Breast epithelium (tissue), 3 donors: ENCODE data around the gene CRHBP.

ENCODE experiments used
- POLR2A ChIP-seq: fragments of 450-650 bp; IDR thresholded peaks from one replicate; pipeline ENCODE4 v1.6.1; 2016; ENCODE audit warnings: antibody characterized with exemption, mild to moderate bottlenecking, moderate library complexity
- TF ChIP-seq, protein P1 (sequence below), 3 donors: fragments of 450-650 bp; IDR thresholded peaks; one replicate each; pipeline ENCODE4 v1.5.1; 2016 to 2017; ENCODE audit warnings: antibody characterized with exemption in 3 of 3, mild to moderate bottlenecking in 3 of 3, moderate library complexity in 3 of 3

DNA sequence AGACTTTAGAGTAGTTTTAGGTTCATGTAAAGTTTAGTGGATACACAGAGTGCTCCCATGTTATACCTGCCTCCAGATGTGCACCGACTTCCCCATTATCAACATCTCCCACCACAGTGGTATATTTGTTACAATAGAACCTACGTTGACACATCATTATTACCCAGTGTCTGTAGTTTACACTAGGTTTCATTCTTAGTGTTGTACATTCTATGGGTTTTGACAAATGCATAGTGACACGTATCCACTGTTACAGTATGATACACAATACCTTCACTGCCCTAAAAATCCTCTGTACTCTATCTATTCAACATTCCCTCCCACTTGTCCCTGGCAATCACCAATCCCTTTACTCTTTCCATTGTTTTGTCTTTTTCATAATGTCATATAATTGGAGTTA is 34.3 kb upstream of the CRHBP start:
- TF ChIP-seq POLR2A: no peak
- TF ChIP-seq, protein P1, sequence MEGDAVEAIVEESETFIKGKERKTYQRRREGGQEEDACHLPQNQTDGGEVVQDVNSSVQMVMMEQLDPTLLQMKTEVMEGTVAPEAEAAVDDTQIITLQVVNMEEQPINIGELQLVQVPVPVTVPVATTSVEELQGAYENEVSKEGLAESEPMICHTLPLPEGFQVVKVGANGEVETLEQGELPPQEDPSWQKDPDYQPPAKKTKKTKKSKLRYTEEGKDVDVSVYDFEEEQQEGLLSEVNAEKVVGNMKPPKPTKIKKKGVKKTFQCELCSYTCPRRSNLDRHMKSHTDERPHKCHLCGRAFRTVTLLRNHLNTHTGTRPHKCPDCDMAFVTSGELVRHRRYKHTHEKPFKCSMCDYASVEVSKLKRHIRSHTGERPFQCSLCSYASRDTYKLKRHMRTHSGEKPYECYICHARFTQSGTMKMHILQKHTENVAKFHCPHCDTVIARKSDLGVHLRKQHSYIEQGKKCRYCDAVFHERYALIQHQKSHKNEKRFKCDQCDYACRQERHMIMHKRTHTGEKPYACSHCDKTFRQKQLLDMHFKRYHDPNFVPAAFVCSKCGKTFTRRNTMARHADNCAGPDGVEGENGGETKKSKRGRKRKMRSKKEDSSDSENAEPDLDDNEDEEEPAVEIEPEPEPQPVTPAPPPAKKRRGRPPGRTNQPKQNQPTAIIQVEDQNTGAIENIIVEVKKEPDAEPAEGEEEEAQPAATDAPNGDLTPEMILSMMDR (IDR thresholded peaks at IDR 0.05): no peak
